B cell (primary cell): ENCODE data around the gene CENPO. TPM values are rescaled to one million over a fixed set of nuclear protein-coding genes. Genes with fewer than 3 reads are reported as not detected.

Experiments used
- ATAC-seq: fragments of 200-7000 bp; cut with Tn5 transposase; one replicate; pipeline ENCODE4 v1.10.0; 2021; ENCODE audit warnings: low read depth, mild to moderate bottlenecking, moderate number of reproducible peaks, moderate library complexity
- CTCF ChIA-PET: fragments of 350-600 bp; sonication (Branson Sonifier 250); formaldehyde crosslinking; loops from one replicate; lab custom pipeline; 2021; ENCODE audit warnings: antibody characterized with exemption, inconsistent platforms; lab: Charles Lee
- POLR2A ChIA-PET: fragments of 350-600 bp; sonication (Branson Sonifier 250); formaldehyde crosslinking; loops from one replicate; lab custom pipeline; 2021; ENCODE audit warnings: antibody characterized with exemption; lab: Charles Lee
- DNase-seq: peaks from one replicate; pipeline ENCODE4 v3.0.0; 2013
- H2AFZ ChIP-seq: 2 replicates; pipeline ENCODE4 v1.6.1; 2012; ENCODE audit warnings: mild to moderate bottlenecking, low read depth, low read length; ENCODE audit not compliant: insufficient read depth, poor library complexity, severe bottlenecking
- H3K27ac ChIP-seq, 2 donors: 1 replicate in 1 of 2; 2 replicates in 1 of 2; pipeline ENCODE4 v1.5.1; 2012 to 2013; ENCODE audit warnings: low read length in 2 of 2, mild to moderate bottlenecking in 2 of 2, moderate library complexity in 1 of 2
- H3K27me3 ChIP-seq, 4 experiments: fragments of 200-600 bp in 1 of 4; sonication (generic) in 1 of 4; replicated peaks in 1 of 4; 1 replicate in 2 of 4; 2 replicates in 2 of 4; pipeline versions ENCODE4 v1.6.1 to v1.7.0; 2013 to 2016; ENCODE audit warnings: low read length in 3 of 4, mild to moderate bottlenecking in 2 of 4, mixed read lengths in 1 of 4, moderate library complexity in 1 of 4; ENCODE audit not compliant: insufficient read depth in 4 of 4, control insufficient read depth in 3 of 4; ENCODE audit errors: control extremely low read depth in 1 of 4
- H3K36me3 ChIP-seq, 2 experiments: replicated peaks in 1 of 2; 1 replicate in 1 of 2; 2 replicates in 1 of 2; pipeline versions ENCODE4 v1.6.1 to v1.7.1; 2013; ENCODE audit warnings: low read length in 1 of 2; ENCODE audit not compliant: insufficient read depth in 2 of 2, control insufficient read depth in 1 of 2; ENCODE audit errors: control extremely low read depth in 1 of 2, extremely low read depth in 1 of 2
- H3K4me1 ChIP-seq, 2 donors: fragments of 200-600 bp in 1 of 2; sonication (generic) in 1 of 2; 1 replicate in 1 of 2; 2 replicates in 1 of 2; pipeline versions ENCODE4 v1.5.1 to v1.6.1; 2013 to 2017; ENCODE audit warnings: low read length in 2 of 2; ENCODE audit not compliant: control insufficient read depth in 2 of 2, insufficient read depth in 2 of 2
- H3K4me2 ChIP-seq: replicated peaks from 2 replicates; pipeline ENCODE3; 2012; ENCODE audit warnings: mild to moderate bottlenecking, low read depth, low read length; ENCODE audit not compliant: poor library complexity, severe bottlenecking
- H3K4me3 ChIP-seq, 5 experiments: fragments of 200-600 bp in 1 of 5; sonication (generic) in 1 of 5; 1 replicate in 3 of 5; 2 replicates in 2 of 5; pipeline versions ENCODE4 v1.5.1 to v1.7.0; 2011 to 2016; ENCODE audit warnings: low read length in 4 of 5, mild to moderate bottlenecking in 4 of 5, low read depth in 2 of 5, control low read depth in 1 of 5, moderate library complexity in 1 of 5; ENCODE audit not compliant: insufficient read depth in 1 of 5; ENCODE audit errors: control extremely low read depth in 1 of 5, extremely low read depth in 1 of 5
- H3K79me2 ChIP-seq: fragments of 200-600 bp; sonication (generic); one replicate; pipeline ENCODE4 v1.6.0; 2016; ENCODE audit warnings: low read length; ENCODE audit not compliant: control insufficient read depth, insufficient read depth
- H3K9ac ChIP-seq: fragments of 200-600 bp; sonication (generic); 2 replicates; pipeline ENCODE4 v1.6.1; 2017; ENCODE audit warnings: mild to moderate bottlenecking, low read length, moderate library complexity
- H3K9me3 ChIP-seq, 3 donors: one replicate each; pipeline versions ENCODE4 v1.6.1 to v1.7.1; 2013; ENCODE audit warnings: low read length in 2 of 3; ENCODE audit not compliant: control insufficient read depth in 2 of 3, insufficient read depth in 1 of 3; ENCODE audit errors: control extremely low read depth in 1 of 3
- H4K20me1 ChIP-seq: 2 replicates; pipeline ENCODE4 v1.6.0; 2012; ENCODE audit warnings: mild to moderate bottlenecking, low read length; ENCODE audit not compliant: insufficient read depth, control insufficient read depth, poor library complexity, severe bottlenecking
- H3K27ac Mint-ChIP-seq: one replicate; pipeline ENCODE4 v1.8.0; 2021; ENCODE audit warnings: mixed read lengths
- H3K27me3 Mint-ChIP-seq: one replicate; pipeline ENCODE4 v1.8.0; 2021; ENCODE audit warnings: mixed read lengths
- H3K4me1 Mint-ChIP-seq: one replicate; pipeline ENCODE4 v1.8.0; 2021; ENCODE audit warnings: mixed read lengths
- H3K4me3 Mint-ChIP-seq: one replicate; pipeline ENCODE4 v1.8.0; 2021; ENCODE audit warnings: mixed read lengths
- H3K9me3 Mint-ChIP-seq: one replicate; pipeline ENCODE4 v1.8.0; 2022; ENCODE audit warnings: mixed read lengths; ENCODE audit not compliant: insufficient read depth
- EZH2 ChIP-seq: IDR thresholded peaks from 2 replicates; pipeline ENCODE4 v1.6.1; 2012; ENCODE audit warnings: borderline replicate concordance, low read depth, mild to moderate bottlenecking, moderate library complexity, low read length; ENCODE audit not compliant: insufficient read depth, poor library complexity, severe bottlenecking
- WGBS: methylation state at CpG from one replicate; pipeline ENCODE4 v1.1.5; 2013; ENCODE audit warnings: missing lambda C conversion rate; ENCODE audit not compliant: insufficient coverage; 5-methylcytosine and 5-hydroxymethylcytosine counted together
- intact Hi-C: fragments of 100-400 bp; cut with micrococcal nuclease; formaldehyde crosslinking; loops from one replicate; pipeline ENCODE4 v1.10.0; 2022
- polyA plus RNA-seq: library from polyadenylated mRNA; depleted of rRNA; stranded (reverse); fragments of >200 nt; gene quantifications from 2 replicates; pipeline ENCODE4 v1.2.3, GENCODE V29; 2012
- total RNA-seq, 2 donors: library from RNA; stranded (reverse); fragments of 120-200 nt in 1 of 2; gene quantifications; 1 replicate in 1 of 2; 2 replicates in 1 of 2; pipeline versions ENCODE4 v1.2.3 to v1.2.4, GENCODE V29; 2013 to 2022
- TF ChIP-seq, protein P1 (sequence below): fragments of 200-600 bp; IDR thresholded peaks from one replicate; pipeline ENCODE4 v1.8.0; 2022; ENCODE audit warnings: antibody characterized with exemption, mild to moderate bottlenecking

Gene CENPO
- total and polyA plus RNA-seq, 2 donors (not counting 1 experiment from before 2014, with no cell fraction given): 4.5 to 10.4 TPM

DNA sequence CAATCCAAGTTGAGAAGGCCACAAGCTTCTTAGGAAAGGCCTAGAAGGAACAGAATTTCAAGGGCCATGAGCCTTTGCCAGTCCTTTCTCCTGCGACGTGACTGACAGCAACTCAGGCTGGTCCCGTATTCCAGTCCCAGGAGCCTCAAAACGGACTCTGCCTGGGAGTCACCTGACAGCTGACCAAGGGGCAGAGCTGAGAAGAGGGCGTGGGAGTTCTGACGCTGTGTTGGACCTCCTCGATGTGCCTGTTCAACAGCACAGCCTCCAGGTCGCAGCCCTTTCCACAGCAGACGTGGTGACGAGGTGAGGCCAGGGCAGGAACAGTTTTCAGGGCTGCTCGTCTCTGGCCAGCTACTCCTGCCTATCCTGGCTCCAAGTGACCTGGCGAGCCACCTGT is 37.6 kb downstream of the CENPO start:
- H3K27ac ChIP-seq: no peak overlapping the region
- no peaks in the 10 kb centered on the region for H3K9me3 ChIP-seq
- Mint-ChIP-seq H3K4me3 (no peak overlapping the region), H3K27me3 (no peaks in the 10 kb centered on the region), H3K4me1 (no peaks in the 10 kb centered on the region), H3K27ac (no peak overlapping the region), H3K9me3 (no peaks in the 10 kb centered on the region)
- DNase-seq (no peak), ATAC-seq (no peak)
- H3K4me1 ChIP-seq: peaks cover 0 to 4% of the 10 kb centered on the region in 2 donors
- H3K27me3 ChIP-seq: no peaks in the 10 kb centered on the region
- peaks cover 1 to 12% of the 10 kb centered on the region in 2 experiments for H3K36me3 ChIP-seq
- no peak for TF ChIP-seq EZH2
- TF ChIP-seq, protein P1, sequence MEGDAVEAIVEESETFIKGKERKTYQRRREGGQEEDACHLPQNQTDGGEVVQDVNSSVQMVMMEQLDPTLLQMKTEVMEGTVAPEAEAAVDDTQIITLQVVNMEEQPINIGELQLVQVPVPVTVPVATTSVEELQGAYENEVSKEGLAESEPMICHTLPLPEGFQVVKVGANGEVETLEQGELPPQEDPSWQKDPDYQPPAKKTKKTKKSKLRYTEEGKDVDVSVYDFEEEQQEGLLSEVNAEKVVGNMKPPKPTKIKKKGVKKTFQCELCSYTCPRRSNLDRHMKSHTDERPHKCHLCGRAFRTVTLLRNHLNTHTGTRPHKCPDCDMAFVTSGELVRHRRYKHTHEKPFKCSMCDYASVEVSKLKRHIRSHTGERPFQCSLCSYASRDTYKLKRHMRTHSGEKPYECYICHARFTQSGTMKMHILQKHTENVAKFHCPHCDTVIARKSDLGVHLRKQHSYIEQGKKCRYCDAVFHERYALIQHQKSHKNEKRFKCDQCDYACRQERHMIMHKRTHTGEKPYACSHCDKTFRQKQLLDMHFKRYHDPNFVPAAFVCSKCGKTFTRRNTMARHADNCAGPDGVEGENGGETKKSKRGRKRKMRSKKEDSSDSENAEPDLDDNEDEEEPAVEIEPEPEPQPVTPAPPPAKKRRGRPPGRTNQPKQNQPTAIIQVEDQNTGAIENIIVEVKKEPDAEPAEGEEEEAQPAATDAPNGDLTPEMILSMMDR: no peak
- no peak overlapping the region for H3K4me2 ChIP-seq
- H2AFZ ChIP-seq: no peak overlapping the region
- POLR2A ChIA-PET: no interaction called here
- no peaks in the 10 kb centered on the region for H3K79me2 ChIP-seq
- H4K20me1 ChIP-seq: no peaks in the 10 kb centered on the region
- H3K9ac ChIP-seq: no peak overlapping the region
- intact Hi-C loops: no loop called here
- no peak overlapping the region for H3K4me3 ChIP-seq
- CTCF ChIA-PET: interaction anchor here (0.6 to 10.8 kb wide), 6 partner anchors 298 to 1007 kb away, joined by 3 to 267 read pairs (median 5); no protein-coding TSS in a partner anchor
- 98% methylated on average over 12 of the region's 12 CpGs for WGBS

DNA sequence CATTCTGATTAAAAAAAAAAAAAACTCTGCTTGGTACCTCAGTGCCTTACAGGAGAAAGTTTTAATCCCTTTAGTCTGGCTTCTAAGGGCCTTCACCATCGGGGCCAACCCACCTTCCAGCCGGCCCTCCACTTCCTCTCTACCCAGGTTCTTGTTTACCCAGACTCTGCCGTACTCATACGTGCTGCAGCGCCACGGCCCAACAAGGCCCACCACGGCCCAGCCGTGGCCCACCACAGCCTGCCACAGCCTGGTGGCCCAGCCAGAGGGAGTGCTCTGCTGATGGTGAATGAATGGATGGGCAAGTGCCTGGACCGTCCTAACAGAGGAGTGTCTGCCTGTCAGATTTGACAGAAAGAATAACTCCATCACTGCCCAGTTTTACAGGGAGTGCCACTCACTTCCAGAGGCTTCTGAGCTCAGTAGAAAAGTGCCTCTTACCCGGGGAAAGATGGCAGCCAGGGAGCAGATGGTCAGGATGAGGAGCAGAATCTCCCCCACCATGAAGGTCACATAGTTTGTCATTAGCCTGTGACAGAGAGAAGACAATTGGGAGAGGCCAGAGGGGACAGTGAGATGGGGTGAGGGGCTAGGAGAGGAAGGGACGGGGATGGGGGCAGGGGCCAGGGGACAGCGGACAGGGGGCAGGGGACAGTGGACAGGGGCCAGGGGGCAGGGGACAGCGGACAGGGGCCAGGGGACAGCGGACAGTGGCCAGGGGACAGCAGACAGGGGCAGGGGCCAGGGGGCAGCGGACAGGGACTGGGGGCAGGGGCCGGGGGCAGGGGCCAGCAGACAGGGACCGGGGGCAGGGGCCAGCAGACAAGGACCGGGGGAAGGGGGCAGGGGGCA is 38.2 kb downstream of the CENPO start:
- Histone ChIP-seq H2AFZ (no peak overlapping the region), H3K4me3 (no peak overlapping the region), H4K20me1 (no peaks in the 10 kb centered on the region), H3K27ac (no peak overlapping the region), H3K36me3 (peaks cover 1 to 13% of the 10 kb centered on the region in 2 experiments), H3K27me3 (no peaks in the 10 kb centered on the region), H3K4me2 (no peak overlapping the region), H3K9ac (no peak overlapping the region), H3K79me2 (no peaks in the 10 kb centered on the region), H3K9me3 (no peaks in the 10 kb centered on the region), H3K4me1 (peaks cover 0 to 4% of the 10 kb centered on the region in 2 donors)
- DNase-seq (no peak), ATAC-seq (no peak)
- WGBS: 95% methylated on average over 10 of the region's 18 CpGs
- Mint-ChIP-seq H3K27me3 (no peaks in the 10 kb centered on the region), H3K27ac (no peak overlapping the region), H3K9me3 (no peaks in the 10 kb centered on the region), H3K4me1 (no peaks in the 10 kb centered on the region), H3K4me3 (no peak overlapping the region)
- intact Hi-C loops: no loop called here
- no peak for TF ChIP-seq EZH2
- TF ChIP-seq, protein P1: no peak
- POLR2A ChIA-PET: no interaction called here
- CTCF ChIA-PET: interaction anchor here (0.6 to 10.8 kb wide), 4 partner anchors 298 to 1008 kb away, joined by 5 to 267 read pairs (median 22); no protein-coding TSS in a partner anchor
